ENCODE data around the gene CDK14. TPM values are rescaled to one million over a fixed set of nuclear protein-coding genes. Genes with fewer than 3 reads are reported as not detected.

CDK14 gene
- total and polyA plus RNA-seq, 4 donors: 4.2 to 12.4 (median 7.4) TPM

GRCh38 chr7:90595342-90595800 is 750 bp upstream of the CDK14 start:
- 13% methylated on average over 10 of the region's 10 CpGs for WGBS
- Histone ChIP-seq H3K36me3 (ENCODE audit: control insufficient read depth in 4 of 4, insufficient read depth in 3 of 4, low read depth in 1 of 4, low read length in 3 of 4) (no peaks in the 10 kb centered on the region), H3K9me3 (ENCODE audit: control insufficient read depth in 4 of 4, low read length in 3 of 4) (no peaks in the 10 kb centered on the region), H3K27ac (ENCODE audit: low read depth in 1 of 2, low read length in 2 of 2) (peak overlapping the region; percentile 87 to 95), H3K9ac (ENCODE audit: low read depth in 1 of 2, low read length in 2 of 2) (peak overlapping the region; percentile 15 to 64), H3K4me1 (ENCODE audit: control insufficient read depth in 4 of 4, insufficient read depth in 4 of 4, low read length in 3 of 4) (peaks cover 0 to 19% (median 7%) of the 10 kb centered on the region in 4 donors), H3K27me3 (ENCODE audit: control insufficient read depth in 4 of 4, insufficient read depth in 4 of 4, low read length in 3 of 4) (no peaks in the 10 kb centered on the region), H3K4me3 (ENCODE audit: low read depth in 1 of 3, low read length in 3 of 3) (peak overlapping the region; percentile 18 to 97 (median 62))
- DNase-seq (ENCODE audit: low spot score): no peak
- TF ChIP-seq MAX (IDR thresholded peaks at IDR 0.05) (no peak), YY1 (IDR thresholded peaks at IDR 0.05) (no peak), FOXA1 (IDR thresholded peaks at IDR 0.05) (no peak), SP1 (IDR thresholded peaks at IDR 0.05) (no peak), EGR1 (IDR thresholded peaks at IDR 0.05; ENCODE audit: low read depth in 2 of 2) (no peak)

GRCh38 chr7:90596671-90597562 is 796 bp downstream of the CDK14 start:
- H3K27me3 ChIP-seq (ENCODE audit: control insufficient read depth in 4 of 4, insufficient read depth in 4 of 4, low read length in 3 of 4): no peaks in the 10 kb centered on the region
- peak overlapping the region; percentile 75 to 97 (median 84) for H3K4me3 ChIP-seq (ENCODE audit: low read depth in 1 of 3, low read length in 3 of 3)
- H3K36me3 ChIP-seq (ENCODE audit: control insufficient read depth in 4 of 4, insufficient read depth in 3 of 4, low read depth in 1 of 4, low read length in 3 of 4): no peaks in the 10 kb centered on the region
- no peaks in the 10 kb centered on the region for H3K9me3 ChIP-seq (ENCODE audit: control insufficient read depth in 4 of 4, low read length in 3 of 4)
- DNase-seq (ENCODE audit: low spot score): no peak
- peak overlapping the region; percentile 66 to 84 for H3K9ac ChIP-seq (ENCODE audit: low read depth in 1 of 2, low read length in 2 of 2)
- peak overlapping the region; percentile 89 to 95 for H3K27ac ChIP-seq (ENCODE audit: low read depth in 1 of 2, low read length in 2 of 2)
- no peak for TF ChIP-seq JUND (IDR thresholded peaks at IDR 0.05)
- TF ChIP-seq TAF1 (conservative IDR thresholded peaks at IDR 0.05): no peak
- TF ChIP-seq CTCF (IDR thresholded peaks at IDR 0.05; ENCODE audit: low read depth, low read length, missing input control): no peak
- no peak for TF ChIP-seq ATF3 (IDR thresholded peaks at IDR 0.05)
- TF ChIP-seq HNF4A (conservative IDR thresholded peaks at IDR 0.05): no peak
- no peak for TF ChIP-seq FOXA1 (IDR thresholded peaks at IDR 0.05)
- TF ChIP-seq MAX (IDR thresholded peaks at IDR 0.05): no peak
- no peak for TF ChIP-seq RAD21 (IDR thresholded peaks at IDR 0.05)
- TF ChIP-seq REST (IDR thresholded peaks at IDR 0.05): peak; percentile 75
- TF ChIP-seq EGR1 (IDR thresholded peaks at IDR 0.05; ENCODE audit: low read depth in 2 of 2): no peak
- no peak for TF ChIP-seq FOXA2 (IDR thresholded peaks at IDR 0.05)
- TF ChIP-seq YY1 (IDR thresholded peaks at IDR 0.05): peak; percentile 23
- WGBS: 1% methylated on average over 47 of the region's 47 CpGs
- peaks cover 0 to 21% (median 7%) of the 10 kb centered on the region in 4 donors for H3K4me1 ChIP-seq (ENCODE audit: control insufficient read depth in 4 of 4, insufficient read depth in 4 of 4, low read length in 3 of 4)
